ENCODE measurements around the gene COPB1.

GRCh38 chr11:14519597-14519916, 19.9 kb upstream of the COPB1 start:
- TF ChIP-seq POLR2A (IDR thresholded peaks at IDR 0.05) (no peak), CTCF (IDR thresholded peaks at IDR 0.05) (no peak)
